Naive B cell (primary cell): ENCODE results near the gene SPDYE4. TPM values are rescaled to one million over a fixed set of nuclear protein-coding genes. Genes with fewer than 3 reads are reported as not detected.

Source experiments
- ATAC-seq, 2 donors: fragments of 150-1000 bp; cut with Tn5 transposase; 2 replicates each; pipeline ENCODE4 v1.10.0; 2021; ENCODE audit warnings: low read depth in 2 of 2, mild to moderate bottlenecking in 2 of 2, moderate library complexity in 2 of 2
- DNase-seq: peaks from one replicate; pipeline ENCODE4 v3.0.0; 2022
- H3K27ac Mint-ChIP-seq, 6 donors: one replicate each; pipeline ENCODE4 v1.8.0; 2020 to 2022; ENCODE audit warnings: mild to moderate bottlenecking in 6 of 6, mixed read lengths in 6 of 6, moderate library complexity in 5 of 6, inconsistent platforms in 2 of 6
- H3K27me3 Mint-ChIP-seq, 3 donors: one replicate each; pipeline ENCODE4 v1.8.0; 2021 to 2022; ENCODE audit warnings: mixed read lengths in 3 of 3, mild to moderate bottlenecking in 1 of 3
- H3K36me3 Mint-ChIP-seq, 2 donors: one replicate each; pipeline ENCODE4 v1.8.0; 2020 to 2022; ENCODE audit warnings: mixed read lengths in 2 of 2, inconsistent platforms in 1 of 2, mild to moderate bottlenecking in 1 of 2
- H3K4me1 Mint-ChIP-seq, 3 donors: one replicate each; pipeline ENCODE4 v1.8.0; 2020 to 2022; ENCODE audit warnings: mixed read lengths in 3 of 3, inconsistent platforms in 1 of 3, mild to moderate bottlenecking in 1 of 3, moderate library complexity in 1 of 3
- H3K4me3 Mint-ChIP-seq, 8 donors: one replicate each; pipeline ENCODE4 v1.8.0; 2020 to 2022; ENCODE audit warnings: mild to moderate bottlenecking in 8 of 8, mixed read lengths in 8 of 8, moderate library complexity in 8 of 8, inconsistent platforms in 2 of 8
- H3K9me3 Mint-ChIP-seq, 7 donors: one replicate each; pipeline ENCODE4 v1.8.0; 2020 to 2022; ENCODE audit warnings: mixed read lengths in 7 of 7, mild to moderate bottlenecking in 5 of 7, inconsistent platforms in 2 of 7, moderate library complexity in 1 of 7
- polyA plus RNA-seq, 6 donors: library from polyadenylated mRNA; unstranded; fragments of 300-500 nt; fragmentation: Illumina TruSeq; gene quantifications; one replicate each; pipeline ENCODE4 v1.2.3, GENCODE V29; 2021; ENCODE audit warnings: low read depth in 6 of 6

SPDYE4 gene
- polyA plus RNA-seq, 6 donors from 2014 or later = not detected

GRCh38 chr17:8728971-8729370 is 29.4 kb downstream of the SPDYE4 start:
- Mint-ChIP-seq H3K27ac (no peak overlapping the region), H3K27me3 (peaks cover 0 to 17% (median 17%) of the 10 kb centered on the region in 3 donors), H3K4me3 (no peak overlapping the region), H3K36me3 (no peaks in the 10 kb centered on the region), H3K4me1 (peaks cover 0 to 6% (median 5%) of the 10 kb centered on the region in 3 donors), H3K9me3 (peaks cover 0 to 3% (median 0%) of the 10 kb centered on the region in 7 donors)
- ATAC-seq (no peak), DNase-seq (no peak)

- peaks cover 0 to 3% (median 0%) of the 10 kb centered on the region in 7 donors for H3K9me3 Mint-ChIP-seq
- peaks cover 0 to 17% (median 17%) of the 10 kb centered on the region in 3 donors for H3K27me3 Mint-ChIP-seq
- no peaks in the 10 kb centered on the region for H3K36me3 Mint-ChIP-seq
- ATAC-seq = no peak
- peaks cover 0 to 6% (median 5%) of the 10 kb centered on the region in 3 donors for H3K4me1 Mint-ChIP-seq
- H3K27ac Mint-ChIP-seq = no peak overlapping the region
- peak overlapping the region in 1 of 8 donors; percentile 74 for H3K4me3 Mint-ChIP-seq
- no peak for DNase-seq
These were observed 30.0 kb downstream of the SPDYE4 start for GRCh38 chr17:8728251-8728938.

- ATAC-seq (no peak), DNase-seq (no peak)
- no peak overlapping the region for H3K27ac Mint-ChIP-seq
These were observed 31.3 kb downstream of the SPDYE4 start for GRCh38 chr17:8726941-8727555.

DNA sequence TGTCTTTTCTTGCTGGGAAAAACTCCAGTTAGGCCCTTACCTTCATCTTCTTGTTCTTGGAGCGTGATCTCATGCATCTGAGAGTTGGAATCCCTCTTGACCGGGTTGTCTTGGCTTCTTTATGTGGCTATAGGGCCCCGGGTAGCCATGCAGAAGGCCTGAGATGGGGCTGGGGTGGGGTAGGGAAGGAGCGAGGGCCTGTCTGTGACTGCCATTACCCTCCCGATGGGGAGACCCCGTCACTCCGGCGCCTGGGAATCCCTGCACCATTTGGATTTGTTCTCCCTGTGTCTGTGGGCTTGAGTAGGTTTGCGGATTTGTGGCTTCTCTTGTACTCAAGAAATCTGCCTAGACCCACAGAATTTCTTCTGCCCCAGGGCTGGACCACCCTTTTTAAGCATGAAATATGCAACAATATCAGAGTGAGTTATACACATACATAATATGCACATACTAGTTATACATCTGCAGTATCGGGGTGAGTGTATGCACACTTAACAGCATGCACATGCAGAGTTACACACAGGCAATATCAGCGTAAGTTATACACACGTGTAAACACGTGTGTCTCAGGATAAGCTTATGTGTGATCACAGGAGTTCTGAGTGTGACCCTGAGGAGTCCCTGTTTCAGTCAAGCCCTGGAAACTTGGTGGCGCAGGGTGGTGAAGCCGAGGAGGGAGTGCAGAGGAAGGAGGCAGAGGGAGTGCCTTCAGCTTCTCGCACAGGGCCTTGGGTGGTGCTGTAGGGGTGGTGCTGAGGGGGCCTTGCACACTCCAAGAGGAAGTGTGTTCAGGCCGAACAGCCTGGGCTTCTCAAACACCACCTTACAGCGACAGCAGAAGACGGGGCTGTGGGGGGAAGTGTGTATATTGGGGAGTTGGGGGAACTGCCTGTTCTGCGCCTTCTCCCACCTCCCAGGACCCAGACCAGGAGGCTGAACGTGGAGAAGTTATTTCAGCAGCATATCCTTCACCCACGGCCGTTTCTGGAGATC is 32.2 kb downstream of the SPDYE4 start:
- H3K27me3 Mint-ChIP-seq = peaks cover 0 to 24% (median 22%) of the 10 kb centered on the region in 3 donors
- H3K4me3 Mint-ChIP-seq = no peak overlapping the region
- no peak for DNase-seq
- peak overlapping the region in 1 of 6 donors; percentile 81 for H3K27ac Mint-ChIP-seq
- H3K4me1 Mint-ChIP-seq = peaks cover 0 to 6% (median 5%) of the 10 kb centered on the region in 3 donors
- H3K9me3 Mint-ChIP-seq = no peaks in the 10 kb centered on the region
- ATAC-seq = peak; percentile 61 to 66
- no peaks in the 10 kb centered on the region for H3K36me3 Mint-ChIP-seq

More at GRCh38 chr17:8726941-8727555, 31.3 kb downstream of the SPDYE4 start:
- no peak overlapping the region for H3K4me3 Mint-ChIP-seq
- peaks cover 0 to 3% (median 0%) of the 10 kb centered on the region in 7 donors for H3K9me3 Mint-ChIP-seq
- no peaks in the 10 kb centered on the region for H3K36me3 Mint-ChIP-seq
- H3K27me3 Mint-ChIP-seq = peaks cover 0 to 22% (median 17%) of the 10 kb centered on the region in 3 donors
- peaks cover 0 to 6% (median 5%) of the 10 kb centered on the region in 3 donors for H3K4me1 Mint-ChIP-seq

GRCh38 chr17:8724451-8724850 is 33.9 kb downstream of the SPDYE4 start:
- Mint-ChIP-seq H3K27ac (no peak overlapping the region), H3K9me3 (no peaks in the 10 kb centered on the region), H3K36me3 (no peaks in the 10 kb centered on the region), H3K27me3 (peaks cover 0 to 21% (median 15%) of the 10 kb centered on the region in 3 donors), H3K4me1 (peaks cover 0 to 6% (median 5%) of the 10 kb centered on the region in 3 donors), H3K4me3 (no peak overlapping the region)
- DNase-seq (no peak), ATAC-seq (no peak)

GRCh38 chr17:8720596-8720995 is 37.8 kb downstream of the SPDYE4 start:
- H3K4me3 Mint-ChIP-seq = no peak overlapping the region
- H3K4me1 Mint-ChIP-seq = no peaks in the 10 kb centered on the region
- no peak for DNase-seq
- H3K9me3 Mint-ChIP-seq = peaks cover 0 to 10% (median 0%) of the 10 kb centered on the region in 7 donors
- H3K36me3 Mint-ChIP-seq = no peaks in the 10 kb centered on the region
- no peak for ATAC-seq
- peak overlapping the region in 1 of 6 donors; percentile 30 for H3K27ac Mint-ChIP-seq
- H3K27me3 Mint-ChIP-seq = peaks cover 0 to 24% (median 5%) of the 10 kb centered on the region in 3 donors

DNA sequence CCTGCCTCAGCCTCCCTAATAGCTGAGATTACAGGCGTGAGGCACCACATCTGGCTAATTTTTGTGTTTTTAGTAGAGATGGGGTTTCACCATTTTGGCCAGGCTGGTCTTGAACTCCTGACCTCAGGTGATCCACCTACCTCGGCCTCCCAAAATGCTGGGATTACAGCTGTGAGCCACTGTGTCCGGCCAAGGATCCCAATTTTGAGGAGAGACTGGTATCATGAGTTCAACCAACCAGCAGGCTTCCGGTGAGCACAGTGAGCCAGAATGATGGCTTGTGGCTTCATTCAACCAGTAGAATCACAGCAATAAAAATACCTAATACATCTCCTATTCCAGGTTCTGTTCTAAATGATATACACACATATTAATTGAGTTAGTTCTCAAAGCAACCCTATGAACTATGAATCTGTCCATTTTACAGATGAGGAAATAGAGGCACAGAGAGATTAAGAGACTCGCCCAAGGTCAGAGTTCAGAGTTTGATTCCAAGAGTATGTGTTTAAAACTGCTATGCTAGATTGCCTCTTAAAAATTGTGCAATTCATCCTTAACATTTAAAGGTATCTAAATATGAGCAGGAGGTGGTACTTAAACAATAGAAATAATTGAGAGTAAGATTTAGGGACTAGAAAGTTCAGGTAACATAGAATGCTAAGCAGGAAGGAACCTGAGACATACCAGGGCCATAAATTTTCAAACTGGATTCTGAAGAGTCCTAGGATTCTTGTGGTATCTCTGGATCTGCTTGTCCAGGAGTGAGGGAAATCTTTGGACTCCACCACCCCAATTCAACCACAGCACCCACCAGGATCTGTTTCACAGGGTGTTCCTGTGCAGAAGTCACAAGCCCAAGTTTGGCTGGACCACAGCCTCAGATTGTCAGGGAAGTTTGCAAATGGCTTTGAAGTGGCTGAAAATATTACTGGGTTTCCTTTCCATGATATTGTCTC is 38.8 kb downstream of the SPDYE4 start:
- no peaks in the 10 kb centered on the region for H3K4me1 Mint-ChIP-seq
- H3K27ac Mint-ChIP-seq = peak overlapping the region in 1 of 6 donors; percentile 10
- no peaks in the 10 kb centered on the region for H3K36me3 Mint-ChIP-seq
- H3K4me3 Mint-ChIP-seq = no peak overlapping the region
- peaks cover 0 to 26% (median 9%) of the 10 kb centered on the region in 3 donors for H3K27me3 Mint-ChIP-seq
- ATAC-seq = no peak
- peaks cover 0 to 10% (median 1%) of the 10 kb centered on the region in 7 donors for H3K9me3 Mint-ChIP-seq
- no peak for DNase-seq

DNA sequence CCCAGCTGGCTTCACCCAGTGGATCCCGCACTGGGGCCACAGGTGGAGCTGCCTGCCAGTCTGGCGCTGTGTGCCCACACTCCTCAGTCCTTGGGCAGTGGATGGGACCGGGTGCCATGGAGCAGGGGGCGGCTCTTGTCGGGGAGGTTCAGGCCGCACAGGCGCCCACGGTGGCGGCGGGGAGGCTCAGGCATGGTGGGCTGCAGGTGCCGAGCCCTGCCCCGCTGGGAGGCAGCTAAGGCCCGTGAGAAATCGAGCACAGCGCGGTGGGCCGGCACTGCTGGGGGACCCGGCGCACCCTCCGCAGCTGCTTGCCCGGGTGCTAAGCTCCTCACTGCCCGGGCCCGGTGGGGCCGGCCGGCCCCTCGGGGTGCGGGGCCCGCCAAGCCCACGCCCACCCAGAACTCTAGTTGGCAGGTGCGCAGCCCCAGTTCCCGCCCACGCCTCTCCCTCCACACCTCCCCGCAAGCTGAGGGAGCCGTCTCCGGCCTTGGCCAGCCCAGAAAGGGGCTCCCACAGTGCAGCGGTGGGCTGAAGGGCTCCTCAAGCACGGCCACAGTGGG is 40.3 kb downstream of the SPDYE4 start:
- no peak overlapping the region for H3K4me3 Mint-ChIP-seq
- no peaks in the 10 kb centered on the region for H3K36me3 Mint-ChIP-seq
- peaks cover 0 to 10% (median 2%) of the 10 kb centered on the region in 7 donors for H3K9me3 Mint-ChIP-seq
- H3K27me3 Mint-ChIP-seq = peaks cover 0 to 30% (median 14%) of the 10 kb centered on the region in 3 donors
- no peaks in the 10 kb centered on the region for H3K4me1 Mint-ChIP-seq
- ATAC-seq (no peak), DNase-seq (no peak)
- no peak overlapping the region for H3K27ac Mint-ChIP-seq

DNA sequence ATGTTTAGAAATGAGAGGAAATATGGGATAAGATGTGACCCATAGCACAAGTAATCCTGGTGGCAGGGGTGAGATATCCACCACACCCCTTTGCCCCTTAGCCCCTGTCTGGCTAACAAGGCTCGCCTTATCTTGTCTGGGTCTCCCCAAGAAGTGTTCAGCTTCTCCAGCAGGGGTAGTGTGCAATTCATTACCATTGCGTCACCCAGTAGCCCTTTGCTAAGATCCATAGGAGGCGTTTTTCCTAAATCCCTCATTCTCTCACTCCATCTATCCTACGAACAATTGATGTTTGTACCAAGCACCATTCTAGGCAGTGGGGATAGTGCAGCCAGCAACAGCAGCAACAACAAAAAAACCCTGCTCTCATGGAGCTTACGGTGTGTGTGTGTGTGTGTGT is 44.5 kb downstream of the SPDYE4 start:
- ATAC-seq = no peak
- H3K4me3 Mint-ChIP-seq = no peak overlapping the region
- H3K27me3 Mint-ChIP-seq = peaks cover 14 to 23% (median 17%) of the 10 kb centered on the region in 3 donors
- H3K9me3 Mint-ChIP-seq = peaks cover 0 to 10% (median 2%) of the 10 kb centered on the region in 7 donors
- no peak for DNase-seq
- H3K36me3 Mint-ChIP-seq = peaks cover 0 to 5% of the 10 kb centered on the region in 2 donors
- no peak overlapping the region for H3K27ac Mint-ChIP-seq
- H3K4me1 Mint-ChIP-seq = no peaks in the 10 kb centered on the region

GRCh38 chr17:8713315-8713714 is 45.0 kb downstream of the SPDYE4 start:
- peaks cover 14 to 25% (median 18%) of the 10 kb centered on the region in 3 donors for H3K27me3 Mint-ChIP-seq
- H3K4me3 Mint-ChIP-seq = no peak overlapping the region
- H3K9me3 Mint-ChIP-seq = peaks cover 0 to 10% (median 2%) of the 10 kb centered on the region in 7 donors
- no peak for ATAC-seq
- DNase-seq = no peak
- H3K4me1 Mint-ChIP-seq = no peaks in the 10 kb centered on the region
- H3K27ac Mint-ChIP-seq = no peak overlapping the region
- peaks cover 0 to 6% of the 10 kb centered on the region in 2 donors for H3K36me3 Mint-ChIP-seq

- ATAC-seq = no peak
- H3K4me1 Mint-ChIP-seq = no peaks in the 10 kb centered on the region
- H3K9me3 Mint-ChIP-seq = peaks cover 0 to 10% (median 2%) of the 10 kb centered on the region in 7 donors
- no peak overlapping the region for H3K4me3 Mint-ChIP-seq
- no peak overlapping the region for H3K27ac Mint-ChIP-seq
- peaks cover 0 to 6% of the 10 kb centered on the region in 2 donors for H3K36me3 Mint-ChIP-seq
- H3K27me3 Mint-ChIP-seq = peaks cover 14 to 31% (median 18%) of the 10 kb centered on the region in 3 donors
- DNase-seq = no peak
These were observed 45.6 kb downstream of the SPDYE4 start for GRCh38 chr17:8712698-8713097.

DNA sequence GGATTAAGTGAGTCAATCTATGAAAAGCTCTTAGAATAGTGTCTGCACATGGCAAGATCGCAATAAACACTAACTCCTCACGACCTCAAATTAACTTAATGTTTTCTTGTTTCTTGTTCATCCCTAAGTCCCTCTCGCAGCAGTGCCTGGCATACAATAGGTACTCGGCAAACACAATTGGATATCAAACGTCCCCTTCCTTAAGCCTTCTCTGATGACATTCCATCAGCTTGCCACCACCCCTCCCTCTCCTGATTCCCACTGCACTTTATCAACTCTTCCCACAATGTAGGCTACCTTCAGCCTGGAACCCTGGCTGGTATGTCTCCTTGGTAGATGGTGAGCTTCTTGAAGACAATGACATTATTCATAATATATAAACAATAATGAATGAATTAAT is 47.1 kb downstream of the SPDYE4 start:
- no peak overlapping the region for H3K27ac Mint-ChIP-seq

More for the DNA sequence above, 47.1 kb downstream of the SPDYE4 start:
- peaks cover 0 to 6% of the 10 kb centered on the region in 2 donors for H3K36me3 Mint-ChIP-seq
- ATAC-seq = no peak
- peaks cover 14 to 34% (median 18%) of the 10 kb centered on the region in 3 donors for H3K27me3 Mint-ChIP-seq
- no peak for DNase-seq
- H3K4me3 Mint-ChIP-seq = no peak overlapping the region
- H3K9me3 Mint-ChIP-seq = peaks cover 0 to 3% (median 0%) of the 10 kb centered on the region in 7 donors
- no peaks in the 10 kb centered on the region for H3K4me1 Mint-ChIP-seq
